Measurements from ENCODE around the gene NKX6-2. TPM values are rescaled to one million over a fixed set of nuclear protein-coding genes. Genes with fewer than 3 reads are reported as not detected.
"Not testable (repeated sequence)": the region's sequence is repeated elsewhere in the genome, so short reads cannot be mapped to it uniquely, and the experiment has no call there.

The NKX6-2 gene
- total RNA-seq, 4 donors from 2014 or later: 0.57 TPM; not detected in 3

GRCh38 chr10:132774181-132774901 is 11.6 kb downstream of the NKX6-2 start:
- WGBS, 2 donors: 85 to 88% methylated on average over 12 to 17 of the region's 29 CpGs
- TF ChIP-seq CTCF (IDR thresholded peaks at IDR 0.05) (no peak), POLR2A (IDR thresholded peaks at IDR 0.05) (no peak)
- intact Hi-C loops (cut with DNase I): no loop called here
- Histone ChIP-seq H3K4me3 (no peak overlapping the region), H3K27ac (no peak overlapping the region), H3K36me3 (peaks cover 3 to 53% (median 7%) of the 10 kb centered on the region in 3 donors), H3K9me3 (no peaks in the 10 kb centered on the region), H3K27me3 (no peaks in the 10 kb centered on the region), H3K4me1 (peaks cover 0 to 4% (median 0%) of the 10 kb centered on the region in 3 donors)
- DNase-seq: no peak

- DNase-seq; intact Hi-C loops (cut with DNase I); H3K4me3 ChIP-seq; H3K4me1 ChIP-seq; H3K27ac ChIP-seq; H3K9me3 ChIP-seq; H3K27me3 ChIP-seq: not testable (repeated sequence)
- H3K36me3 ChIP-seq: peaks cover 0 to 55% (median 3%) of the 10 kb centered on the region in 3 donors
- 98% methylated on average over 8 of the region's 25 CpGs; no CpG with 5 or more reads in 1 of the 2 donors for WGBS, 2 donors
Observed at GRCh38 chr10:132772816-132773215, 13.1 kb downstream of the NKX6-2 start.

GRCh38 chr10:132770061-132771021 is 15.6 kb downstream of the NKX6-2 start:
- intact Hi-C loops (cut with DNase I): no loop called here
- peaks cover 0 to 59% (median 3%) of the 10 kb centered on the region in 3 donors for H3K36me3 ChIP-seq
- 92 to 93% methylated on average over 22 to 26 of the region's 45 CpGs for WGBS, 2 donors

GRCh38 chr10:132768346-132769248 is 17.4 kb downstream of the NKX6-2 start:
- TF ChIP-seq CTCF (IDR thresholded peaks at IDR 0.05) (no peak), POLR2A (IDR thresholded peaks at IDR 0.05) (no peak)
- Histone ChIP-seq H3K27ac (no peak overlapping the region), H3K9me3 (no peaks in the 10 kb centered on the region), H3K4me1 (peaks cover 0 to 5% (median 4%) of the 10 kb centered on the region in 3 donors), H3K4me3 (no peak overlapping the region), H3K27me3 (no peaks in the 10 kb centered on the region), H3K36me3 (peaks cover 0 to 60% (median 3%) of the 10 kb centered on the region in 3 donors)
- no peak for DNase-seq
- WGBS, 2 donors: 95 to 98% methylated on average over 14 to 15 of the region's 41 CpGs
- intact Hi-C loops (cut with DNase I): no loop called here

More at GRCh38 chr10:132770061-132771021, 15.6 kb downstream of the NKX6-2 start:
- H3K4me3 ChIP-seq: no peak overlapping the region
- no peak overlapping the region for H3K27ac ChIP-seq
- H3K4me1 ChIP-seq: peaks cover 0 to 3% (median 0%) of the 10 kb centered on the region in 3 donors
- H3K27me3 ChIP-seq: no peaks in the 10 kb centered on the region
- DNase-seq: no peak
- no peaks in the 10 kb centered on the region for H3K9me3 ChIP-seq
- no peak for TF ChIP-seq CTCF (IDR thresholded peaks at IDR 0.05)
- no peak for TF ChIP-seq POLR2A (IDR thresholded peaks at IDR 0.05)

GRCh38 chr10:132766291-132766690 is 19.7 kb downstream of the NKX6-2 start:
- no peak overlapping the region for H3K27ac ChIP-seq
- no peak for DNase-seq
- intact Hi-C loops (cut with DNase I): no loop called here
- peaks cover 0 to 10% (median 4%) of the 10 kb centered on the region in 3 donors for H3K4me1 ChIP-seq
- 83 to 90% methylated on average over 9 to 13 of the region's 13 CpGs for WGBS, 2 donors
- peaks cover 0 to 69% (median 0%) of the 10 kb centered on the region in 3 donors for H3K36me3 ChIP-seq
- H3K9me3 ChIP-seq: no peaks in the 10 kb centered on the region
- H3K4me3 ChIP-seq: no peak overlapping the region
- TF ChIP-seq CTCF (IDR thresholded peaks at IDR 0.05) (no peak), POLR2A (IDR thresholded peaks at IDR 0.05) (no peak)
- no peaks in the 10 kb centered on the region for H3K27me3 ChIP-seq

Data from esophagus squamous epithelium (tissue), 5 donors.